ENCODE results near the gene ATP1A4. TPM values are rescaled to one million over a fixed set of nuclear protein-coding genes. Genes with fewer than 3 reads are reported as not detected.

The ATP1A4 gene
- total RNA-seq, 1 donor from 2014 or later, result not detected

- no peak for TF ChIP-seq CTCF (IDR thresholded peaks at IDR 0.05)
- Mint-ChIP-seq H3K4me3 (ENCODE audit: unreplicated experiment) (no peak overlapping the region), H3K4me1 (ENCODE audit: unreplicated experiment) (no peaks in the 10 kb centered on the region), H3K36me3 (ENCODE audit: unreplicated experiment) (no peaks in the 10 kb centered on the region), H3K27me3 (ENCODE audit: unreplicated experiment) (peaks cover 39% of the 10 kb centered on the region), H3K9me3 (ENCODE audit: unreplicated experiment) (no peaks in the 10 kb centered on the region), H3K27ac (ENCODE audit: unreplicated experiment) (no peak overlapping the region)
- DNase-seq (ENCODE audit: extremely low spot score, unreplicated experiment), result no peak
Observed at GRCh38 chr1:160177231-160177630, 25.8 kb downstream of the ATP1A4 start.

GRCh38 chr1:160177667-160178066, 26.3 kb downstream of the ATP1A4 start:
- Mint-ChIP-seq H3K4me1 (ENCODE audit: unreplicated experiment) (no peaks in the 10 kb centered on the region), H3K27me3 (ENCODE audit: unreplicated experiment) (peaks cover 37% of the 10 kb centered on the region), H3K27ac (ENCODE audit: unreplicated experiment) (no peak overlapping the region), H3K36me3 (ENCODE audit: unreplicated experiment) (no peaks in the 10 kb centered on the region), H3K9me3 (ENCODE audit: unreplicated experiment) (no peaks in the 10 kb centered on the region), H3K4me3 (ENCODE audit: unreplicated experiment) (no peak overlapping the region)
- DNase-seq (ENCODE audit: extremely low spot score, unreplicated experiment), result no peak
- TF ChIP-seq CTCF (IDR thresholded peaks at IDR 0.05), result no peak

- Mint-ChIP-seq H3K9me3 (ENCODE audit: unreplicated experiment) (no peaks in the 10 kb centered on the region), H3K4me3 (ENCODE audit: unreplicated experiment) (no peak overlapping the region), H3K27me3 (ENCODE audit: unreplicated experiment) (peaks cover 28% of the 10 kb centered on the region), H3K36me3 (ENCODE audit: unreplicated experiment) (no peaks in the 10 kb centered on the region), H3K4me1 (ENCODE audit: unreplicated experiment) (no peaks in the 10 kb centered on the region), H3K27ac (ENCODE audit: unreplicated experiment) (no peak overlapping the region)
- DNase-seq (ENCODE audit: extremely low spot score, unreplicated experiment), result no peak
- no peak for TF ChIP-seq CTCF (IDR thresholded peaks at IDR 0.05)
Observed at GRCh38 chr1:160178731-160179130, 27.3 kb downstream of the ATP1A4 start.

- no peaks in the 10 kb centered on the region for H3K4me1 Mint-ChIP-seq (ENCODE audit: unreplicated experiment)
- no peaks in the 10 kb centered on the region for H3K9me3 Mint-ChIP-seq (ENCODE audit: unreplicated experiment)
- no peak for TF ChIP-seq CTCF (IDR thresholded peaks at IDR 0.05)
- no peak overlapping the region for H3K27ac Mint-ChIP-seq (ENCODE audit: unreplicated experiment)
- no peaks in the 10 kb centered on the region for H3K36me3 Mint-ChIP-seq (ENCODE audit: unreplicated experiment)
- no peak overlapping the region for H3K4me3 Mint-ChIP-seq (ENCODE audit: unreplicated experiment)
- peaks cover 23% of the 10 kb centered on the region for H3K27me3 Mint-ChIP-seq (ENCODE audit: unreplicated experiment)
- DNase-seq (ENCODE audit: extremely low spot score, unreplicated experiment), result no peak
Observed at GRCh38 chr1:160179336-160179735, 27.9 kb downstream of the ATP1A4 start.

GRCh38 chr1:160186246-160186645, 34.8 kb downstream of the ATP1A4 start:
- DNase-seq (ENCODE audit: extremely low spot score, unreplicated experiment), result no peak
- no peaks in the 10 kb centered on the region for H3K9me3 Mint-ChIP-seq (ENCODE audit: unreplicated experiment)
- no peak overlapping the region for H3K27ac Mint-ChIP-seq (ENCODE audit: unreplicated experiment)
- no peak overlapping the region for H3K4me3 Mint-ChIP-seq (ENCODE audit: unreplicated experiment)
- no peaks in the 10 kb centered on the region for H3K36me3 Mint-ChIP-seq (ENCODE audit: unreplicated experiment)
- H3K4me1 Mint-ChIP-seq (ENCODE audit: unreplicated experiment), result peaks cover 5% of the 10 kb centered on the region
- TF ChIP-seq CTCF (IDR thresholded peaks at IDR 0.05), result no peak
- H3K27me3 Mint-ChIP-seq (ENCODE audit: unreplicated experiment), result peaks cover 14% of the 10 kb centered on the region
